ENCODE results near the gene PCGF1. TPM values are rescaled to one million over a fixed set of nuclear protein-coding genes. Genes with fewer than 3 reads are reported as not detected.

Gene PCGF1
- total and polyA plus RNA-seq, 2 of the 13 experiments (the other 11 are each of a cell fraction or from before 2014, with no cell fraction given) = 20.4 to 22.6 TPM

DNA sequence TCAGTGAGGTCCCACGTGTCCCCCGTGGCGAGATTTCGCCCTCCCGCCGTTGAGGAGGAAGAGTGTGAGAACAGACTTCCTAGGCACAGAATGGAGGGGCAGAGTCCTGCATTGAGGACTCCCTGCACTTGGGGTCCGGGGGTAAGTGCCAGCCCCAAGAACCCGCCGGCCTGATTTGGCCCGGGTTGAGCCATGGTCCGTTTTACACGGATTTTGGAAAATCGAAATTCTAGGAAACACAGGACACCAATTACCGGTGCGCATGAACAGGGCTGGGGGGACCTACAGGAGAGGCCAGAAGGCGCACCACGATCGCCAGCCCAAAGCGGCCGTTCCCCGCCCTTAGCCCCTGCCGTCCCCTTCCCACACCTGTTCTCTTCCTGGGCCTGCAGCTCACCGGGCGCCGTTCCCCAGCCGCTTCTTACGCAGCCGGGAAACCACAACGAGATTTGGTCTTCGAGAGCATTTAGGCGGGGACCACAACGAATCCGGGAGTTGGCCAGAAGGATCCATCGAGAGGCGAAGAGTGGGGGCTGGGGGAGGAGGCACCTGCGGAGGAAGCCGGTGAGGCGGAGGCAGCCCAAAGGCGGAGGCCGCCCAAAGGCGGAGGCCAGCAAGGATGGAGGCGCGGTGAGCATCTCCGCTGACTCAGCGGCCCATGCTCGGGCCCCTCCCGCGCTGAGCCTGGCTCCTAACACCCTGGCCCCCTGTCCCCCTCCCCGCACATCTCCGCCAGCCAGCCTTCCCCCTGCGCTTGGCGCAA is 6.3 kb upstream of the PCGF1 start (continued):
- TF ChIP-seq HNRNPK (IDR thresholded peaks at IDR 0.05; ENCODE audit: low read depth, low read length, poor library complexity, severe bottlenecking) = peak; percentile 82
- no peak for TF ChIP-seq WIZ (CRISPR knock-in tag; IDR thresholded peaks at IDR 0.05)
- no peak for TF ChIP-seq PAX8 (CRISPR knock-in tag; IDR thresholded peaks at IDR 0.05; ENCODE audit: borderline replicate concordance)

DNA sequence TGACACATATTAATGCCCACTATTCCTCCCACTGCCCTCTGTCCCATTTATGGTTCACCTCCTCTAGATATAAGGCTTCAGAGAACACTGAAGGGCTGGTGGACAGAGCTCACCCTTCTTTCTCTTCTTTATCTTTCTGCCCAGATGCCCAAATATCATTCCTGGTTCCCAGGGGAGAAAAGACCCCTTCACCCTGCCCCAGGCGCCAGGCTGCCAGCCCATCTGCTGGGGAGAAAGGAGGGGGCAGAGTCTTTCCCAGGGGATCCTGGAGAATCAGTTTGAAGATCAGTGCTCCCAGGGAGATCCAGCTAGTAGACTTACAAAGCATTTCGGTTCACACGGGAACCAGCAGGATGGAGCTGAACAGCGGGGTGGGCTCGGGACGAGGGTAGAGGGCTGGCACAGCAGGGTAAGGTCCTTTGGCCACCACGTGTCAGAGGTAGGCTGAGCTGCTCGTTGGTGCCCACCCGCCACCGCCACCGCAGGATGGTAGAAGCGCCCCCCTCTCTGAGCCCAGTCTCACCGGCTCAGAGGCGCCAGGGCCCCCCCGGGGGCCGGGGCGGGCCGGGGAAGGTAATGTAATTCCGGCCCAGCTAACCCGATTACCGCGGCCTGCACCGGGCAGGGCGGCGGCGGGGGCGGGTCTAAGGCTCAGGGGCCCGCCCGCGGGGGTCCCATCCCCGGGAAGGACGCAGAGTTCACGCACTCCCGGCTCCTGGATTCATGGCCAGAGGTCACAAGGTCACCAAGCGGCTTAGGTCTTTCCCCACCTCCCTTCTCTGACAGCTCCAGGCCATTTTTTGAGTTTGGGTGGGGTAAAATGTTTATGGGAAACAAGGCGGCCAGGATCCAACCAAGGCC is 5.5 kb upstream of the PCGF1 start:
- no peaks in the 10 kb centered on the region for H4K20me1 ChIP-seq (ENCODE audit: insufficient read depth, low read length)
- DNase-seq (ENCODE audit: low spot score) (peak; percentile 51), FAIRE-seq (no peak), ATAC-seq (peak; percentile 52)
- H3K4me3 ChIP-seq (replicated peaks in 1 of 3; ENCODE audit: insufficient read depth in 1 of 3, low read depth in 2 of 3, low read length in 3 of 3) = peak overlapping the region; percentile 43 to 63 (median 62)
- in situ Hi-C loops (cut with HindIII; ENCODE audit: extremely low pct_ligation_motif_present, low pct_unique_long_range_greater_than_20kb) (no loop called here), intact Hi-C loops (cut with micrococcal nuclease; ENCODE audit: unreplicated experiment) (no loop called here)
- H3K9me3 ChIP-seq (ENCODE audit: low read length) = no peaks in the 10 kb centered on the region
- H3K4me1 ChIP-seq (ENCODE audit: insufficient read depth, low read length) = peaks cover 54% of the 10 kb centered on the region
- 6% methylated on average over 13 of the region's 36 CpGs for WGBS (ENCODE audit: low lambda C conversion rate)
- no peaks in the 10 kb centered on the region for H3K79me2 ChIP-seq (ENCODE audit: insufficient read depth, low read length)
- CTCF ChIA-PET (ENCODE audit: low intra/inter-chr PET ratio, low total read pairs) = no interaction called here
- H3K27me3 ChIP-seq (ENCODE audit: control insufficient read depth in 1 of 2, insufficient read depth in 2 of 2, low read length in 2 of 2) = no peaks in the 10 kb centered on the region
- H2AFZ ChIP-seq (ENCODE audit: low read length) = no peak overlapping the region
- BruUV-seq (replicated peaks) = no TSS peak
- peak overlapping the region; percentile 68 for H3K9ac ChIP-seq (ENCODE audit: insufficient read depth, low read depth, low read length)
- POLR2A ChIA-PET = interaction anchor here (1.0 to 2.4 kb wide), 6 partner anchors 9 to 31 kb away, joined by 3 to 31 read pairs (median 12); partner anchors contain the start of genes AUP1, CCDC142, DQX1 and HTRA2
- H3K4me2 ChIP-seq (ENCODE audit: low read depth, low read length) = peak overlapping the region; percentile 75
- peak overlapping the region; percentile 36 for H3K27ac ChIP-seq (ENCODE audit: extremely low read length, insufficient read depth, low read length)
- peaks cover 0 to 3% of the 10 kb centered on the region in 2 experiments; a peak in 3 of 5 replicates for H3K36me3 ChIP-seq (replicated peaks in 1 of 2; ENCODE audit: control insufficient read depth in 1 of 2, insufficient read depth in 2 of 2, low read length in 2 of 2)
- no peak for TF ChIP-seq TAF1 (CRISPR knock-in tag; IDR thresholded peaks at IDR 0.05)
- no peak for TF ChIP-seq ZNF235 (CRISPR knock-in tag; IDR thresholded peaks at IDR 0.05; ENCODE audit: borderline replicate concordance)
- no peak for TF ChIP-seq PRPF4 (IDR thresholded peaks at IDR 0.05; ENCODE audit: low read depth, low read length, poor library complexity, severe bottlenecking)
- TF ChIP-seq ISX (CRISPR knock-in tag; conservative IDR thresholded peaks at IDR 0.05) = no peak
- TF ChIP-seq, protein P1, sequence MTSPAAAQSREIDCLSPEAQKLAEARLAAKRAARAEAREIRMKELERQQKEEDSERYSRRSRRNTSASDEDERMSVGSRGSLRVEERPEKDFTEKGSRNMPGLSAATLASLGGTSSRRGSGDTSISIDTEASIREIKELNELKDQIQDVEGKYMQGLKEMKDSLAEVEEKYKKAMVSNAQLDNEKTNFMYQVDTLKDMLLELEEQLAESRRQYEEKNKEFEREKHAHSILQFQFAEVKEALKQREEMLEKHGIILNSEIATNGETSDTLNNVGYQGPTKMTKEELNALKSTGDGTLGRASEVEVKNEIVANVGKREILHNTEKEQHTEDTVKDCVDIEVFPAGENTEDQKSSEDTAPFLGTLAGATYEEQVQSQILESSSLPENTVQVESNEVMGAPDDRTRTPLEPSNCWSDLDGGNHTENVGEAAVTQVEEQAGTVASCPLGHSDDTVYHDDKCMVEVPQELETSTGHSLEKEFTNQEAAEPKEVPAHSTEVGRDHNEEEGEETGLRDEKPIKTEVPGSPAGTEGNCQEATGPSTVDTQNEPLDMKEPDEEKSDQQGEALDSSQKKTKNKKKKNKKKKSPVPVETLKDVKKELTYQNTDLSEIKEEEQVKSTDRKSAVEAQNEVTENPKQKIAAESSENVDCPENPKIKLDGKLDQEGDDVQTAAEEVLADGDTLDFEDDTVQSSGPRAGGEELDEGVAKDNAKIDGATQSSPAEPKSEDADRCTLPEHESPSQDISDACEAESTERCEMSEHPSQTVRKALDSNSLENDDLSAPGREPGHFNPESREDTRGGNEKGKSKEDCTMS (CRISPR knock-in tag; conservative IDR thresholded peaks at IDR 0.05) = no peak
- peak; percentile 66; the same call in 1 of the 2 replicates for TF ChIP-seq ZFX (CRISPR knock-in tag; IDR thresholded peaks at IDR 0.05; ENCODE audit: low read depth)
- no peak for TF ChIP-seq ARNT2 (CRISPR knock-in tag; IDR thresholded peaks at IDR 0.05; ENCODE audit: low read depth)
- TF ChIP-seq, protein P2, sequence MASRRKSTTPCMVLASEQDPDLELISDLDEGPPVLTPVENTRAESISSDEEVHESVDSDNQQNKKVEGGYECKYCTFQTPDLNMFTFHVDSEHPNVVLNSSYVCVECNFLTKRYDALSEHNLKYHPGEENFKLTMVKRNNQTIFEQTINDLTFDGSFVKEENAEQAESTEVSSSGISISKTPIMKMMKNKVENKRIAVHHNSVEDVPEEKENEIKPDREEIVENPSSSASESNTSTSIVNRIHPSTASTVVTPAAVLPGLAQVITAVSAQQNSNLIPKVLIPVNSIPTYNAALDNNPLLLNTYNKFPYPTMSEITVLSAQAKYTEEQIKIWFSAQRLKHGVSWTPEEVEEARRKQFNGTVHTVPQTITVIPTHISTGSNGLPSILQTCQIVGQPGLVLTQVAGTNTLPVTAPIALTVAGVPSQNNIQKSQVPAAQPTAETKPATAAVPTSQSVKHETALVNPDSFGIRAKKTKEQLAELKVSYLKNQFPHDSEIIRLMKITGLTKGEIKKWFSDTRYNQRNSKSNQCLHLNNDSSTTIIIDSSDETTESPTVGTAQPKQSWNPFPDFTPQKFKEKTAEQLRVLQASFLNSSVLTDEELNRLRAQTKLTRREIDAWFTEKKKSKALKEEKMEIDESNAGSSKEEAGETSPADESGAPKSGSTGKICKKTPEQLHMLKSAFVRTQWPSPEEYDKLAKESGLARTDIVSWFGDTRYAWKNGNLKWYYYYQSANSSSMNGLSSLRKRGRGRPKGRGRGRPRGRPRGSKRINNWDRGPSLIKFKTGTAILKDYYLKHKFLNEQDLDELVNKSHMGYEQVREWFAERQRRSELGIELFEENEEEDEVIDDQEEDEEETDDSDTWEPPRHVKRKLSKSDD (CRISPR knock-in tag; IDR thresholded peaks at IDR 0.05; ENCODE audit: low read depth) = no peak
- TF ChIP-seq ZNF607 (CRISPR knock-in tag; IDR thresholded peaks at IDR 0.05; ENCODE audit: borderline replicate concordance) = peak; percentile 47; the same call in 1 of the 2 replicates
- peak; percentile 91 for TF ChIP-seq AGO2 (optimal IDR thresholded peaks at IDR 0.05; ENCODE audit: low read depth, low read length)
- 0 out of 2 replicates have a peak, but pooled peaks have one; percentile 8 for TF ChIP-seq ZNF431 (CRISPR knock-in tag; IDR thresholded peaks at IDR 0.05; ENCODE audit: borderline replicate concordance, low read depth)
- TF ChIP-seq PHF8 (CRISPR knock-in tag; IDR thresholded peaks at IDR 0.05) = 0 out of 2 replicates have a peak, but pooled peaks have one; percentile 41
